HL-60 (cell line): ENCODE data around the gene XRCC4.

ENCODE experiments used
- DNase-seq, 2 experiments: peaks; one replicate each; pipeline ENCODE4 v3.0.0-alpha.2; 2010 to 2020; ENCODE audit warnings: low read depth in 1 of 2, low spot score in 1 of 2
- H3K27ac ChIP-seq: fragments of 250-450 bp; sonication (Bioruptor Pico); replicated peaks from 2 replicates; pipeline ENCODE4 v1.5.1; 2020; ENCODE audit warnings: mild to moderate bottlenecking, moderate library complexity
- H3K27me3 ChIP-seq: fragments of 250-450 bp; sonication (Bioruptor Pico); 2 replicates; pipeline ENCODE4 v1.5.1; 2021; ENCODE audit warnings: mild to moderate bottlenecking, moderate library complexity; ENCODE audit not compliant: insufficient read depth, poor library complexity, severe bottlenecking
- H3K4me3 ChIP-seq: replicated peaks from 2 replicates; pipeline ENCODE4 v1.5.1; 2011; ENCODE audit warnings: mild to moderate bottlenecking, control low read depth, low read length; ENCODE audit not compliant: insufficient read depth
- GABPA ChIP-seq: IDR thresholded peaks from 2 replicates; pipeline ENCODE4 v1.6.1; 2012; ENCODE audit warnings: low read depth
- POLR2AphosphoS5 ChIP-seq: IDR thresholded peaks from 2 replicates; pipeline ENCODE4 v1.6.1; 2012; ENCODE audit warnings: low read depth
- SPI1 ChIP-seq: IDR thresholded peaks from 2 replicates; pipeline ENCODE4 v1.6.1; 2012; ENCODE audit warnings: low read depth, mild to moderate bottlenecking, borderline replicate concordance
- TF ChIP-seq, protein P1 (sequence below): IDR thresholded peaks from 2 replicates; pipeline ENCODE4 v1.6.1; 2012; ENCODE audit warnings: low read depth; ENCODE audit not compliant: insufficient replicate concordance
- TF ChIP-seq, protein P2 (sequence below): IDR thresholded peaks from one replicate; pipeline ENCODE4 v1.5.1; 2011; ENCODE audit warnings: low read length, control low read depth, inconsistent platforms; ENCODE audit not compliant: insufficient read depth

The XRCC4 gene

DNA sequence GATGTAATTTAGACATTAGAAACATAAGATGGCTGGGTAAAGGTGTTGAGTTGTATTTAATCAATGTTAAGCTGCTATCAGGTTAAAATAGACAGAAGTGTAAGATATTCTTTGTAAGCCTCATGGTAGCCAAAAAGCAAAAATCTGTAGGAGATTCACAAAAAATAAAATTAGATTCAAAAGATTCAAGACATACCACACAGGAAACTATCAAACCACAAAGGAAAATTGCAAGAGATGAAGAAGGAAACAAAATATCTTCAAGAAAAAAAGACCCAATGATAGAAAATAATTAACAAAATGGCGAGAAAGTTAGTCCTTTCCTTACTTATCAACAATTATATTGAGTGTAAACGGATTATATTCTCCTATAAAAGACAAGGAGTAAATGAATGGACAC is 15.3 kb downstream of the XRCC4 start:
- no peak for DNase-seq
- H3K27me3 ChIP-seq, result no peaks in the 10 kb centered on the region
- TF ChIP-seq, protein P1, sequence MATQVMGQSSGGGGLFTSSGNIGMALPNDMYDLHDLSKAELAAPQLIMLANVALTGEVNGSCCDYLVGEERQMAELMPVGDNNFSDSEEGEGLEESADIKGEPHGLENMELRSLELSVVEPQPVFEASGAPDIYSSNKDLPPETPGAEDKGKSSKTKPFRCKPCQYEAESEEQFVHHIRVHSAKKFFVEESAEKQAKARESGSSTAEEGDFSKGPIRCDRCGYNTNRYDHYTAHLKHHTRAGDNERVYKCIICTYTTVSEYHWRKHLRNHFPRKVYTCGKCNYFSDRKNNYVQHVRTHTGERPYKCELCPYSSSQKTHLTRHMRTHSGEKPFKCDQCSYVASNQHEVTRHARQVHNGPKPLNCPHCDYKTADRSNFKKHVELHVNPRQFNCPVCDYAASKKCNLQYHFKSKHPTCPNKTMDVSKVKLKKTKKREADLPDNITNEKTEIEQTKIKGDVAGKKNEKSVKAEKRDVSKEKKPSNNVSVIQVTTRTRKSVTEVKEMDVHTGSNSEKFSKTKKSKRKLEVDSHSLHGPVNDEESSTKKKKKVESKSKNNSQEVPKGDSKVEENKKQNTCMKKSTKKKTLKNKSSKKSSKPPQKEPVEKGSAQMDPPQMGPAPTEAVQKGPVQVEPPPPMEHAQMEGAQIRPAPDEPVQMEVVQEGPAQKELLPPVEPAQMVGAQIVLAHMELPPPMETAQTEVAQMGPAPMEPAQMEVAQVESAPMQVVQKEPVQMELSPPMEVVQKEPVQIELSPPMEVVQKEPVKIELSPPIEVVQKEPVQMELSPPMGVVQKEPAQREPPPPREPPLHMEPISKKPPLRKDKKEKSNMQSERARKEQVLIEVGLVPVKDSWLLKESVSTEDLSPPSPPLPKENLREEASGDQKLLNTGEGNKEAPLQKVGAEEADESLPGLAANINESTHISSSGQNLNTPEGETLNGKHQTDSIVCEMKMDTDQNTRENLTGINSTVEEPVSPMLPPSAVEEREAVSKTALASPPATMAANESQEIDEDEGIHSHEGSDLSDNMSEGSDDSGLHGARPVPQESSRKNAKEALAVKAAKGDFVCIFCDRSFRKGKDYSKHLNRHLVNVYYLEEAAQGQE, result no peak
- no peak for TF ChIP-seq SPI1
- TF ChIP-seq GABPA, result no peak
- TF ChIP-seq, protein P2, sequence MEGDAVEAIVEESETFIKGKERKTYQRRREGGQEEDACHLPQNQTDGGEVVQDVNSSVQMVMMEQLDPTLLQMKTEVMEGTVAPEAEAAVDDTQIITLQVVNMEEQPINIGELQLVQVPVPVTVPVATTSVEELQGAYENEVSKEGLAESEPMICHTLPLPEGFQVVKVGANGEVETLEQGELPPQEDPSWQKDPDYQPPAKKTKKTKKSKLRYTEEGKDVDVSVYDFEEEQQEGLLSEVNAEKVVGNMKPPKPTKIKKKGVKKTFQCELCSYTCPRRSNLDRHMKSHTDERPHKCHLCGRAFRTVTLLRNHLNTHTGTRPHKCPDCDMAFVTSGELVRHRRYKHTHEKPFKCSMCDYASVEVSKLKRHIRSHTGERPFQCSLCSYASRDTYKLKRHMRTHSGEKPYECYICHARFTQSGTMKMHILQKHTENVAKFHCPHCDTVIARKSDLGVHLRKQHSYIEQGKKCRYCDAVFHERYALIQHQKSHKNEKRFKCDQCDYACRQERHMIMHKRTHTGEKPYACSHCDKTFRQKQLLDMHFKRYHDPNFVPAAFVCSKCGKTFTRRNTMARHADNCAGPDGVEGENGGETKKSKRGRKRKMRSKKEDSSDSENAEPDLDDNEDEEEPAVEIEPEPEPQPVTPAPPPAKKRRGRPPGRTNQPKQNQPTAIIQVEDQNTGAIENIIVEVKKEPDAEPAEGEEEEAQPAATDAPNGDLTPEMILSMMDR, result no peak
- no peak for TF ChIP-seq POLR2AphosphoS5
- no peak overlapping the region for H3K27ac ChIP-seq
- H3K4me3 ChIP-seq, result no peak overlapping the region

GRCh38 chr5:83093692-83094091 is 16.3 kb downstream of the XRCC4 start:
- H3K27ac ChIP-seq, result no peak overlapping the region
- no peak overlapping the region for H3K4me3 ChIP-seq
- DNase-seq, result no peak
- no peak for TF ChIP-seq SPI1
- TF ChIP-seq, protein P2, result no peak
- TF ChIP-seq POLR2AphosphoS5, result no peak
- no peak for TF ChIP-seq GABPA
- TF ChIP-seq, protein P1, result no peak
- H3K27me3 ChIP-seq, result no peaks in the 10 kb centered on the region

DNA sequence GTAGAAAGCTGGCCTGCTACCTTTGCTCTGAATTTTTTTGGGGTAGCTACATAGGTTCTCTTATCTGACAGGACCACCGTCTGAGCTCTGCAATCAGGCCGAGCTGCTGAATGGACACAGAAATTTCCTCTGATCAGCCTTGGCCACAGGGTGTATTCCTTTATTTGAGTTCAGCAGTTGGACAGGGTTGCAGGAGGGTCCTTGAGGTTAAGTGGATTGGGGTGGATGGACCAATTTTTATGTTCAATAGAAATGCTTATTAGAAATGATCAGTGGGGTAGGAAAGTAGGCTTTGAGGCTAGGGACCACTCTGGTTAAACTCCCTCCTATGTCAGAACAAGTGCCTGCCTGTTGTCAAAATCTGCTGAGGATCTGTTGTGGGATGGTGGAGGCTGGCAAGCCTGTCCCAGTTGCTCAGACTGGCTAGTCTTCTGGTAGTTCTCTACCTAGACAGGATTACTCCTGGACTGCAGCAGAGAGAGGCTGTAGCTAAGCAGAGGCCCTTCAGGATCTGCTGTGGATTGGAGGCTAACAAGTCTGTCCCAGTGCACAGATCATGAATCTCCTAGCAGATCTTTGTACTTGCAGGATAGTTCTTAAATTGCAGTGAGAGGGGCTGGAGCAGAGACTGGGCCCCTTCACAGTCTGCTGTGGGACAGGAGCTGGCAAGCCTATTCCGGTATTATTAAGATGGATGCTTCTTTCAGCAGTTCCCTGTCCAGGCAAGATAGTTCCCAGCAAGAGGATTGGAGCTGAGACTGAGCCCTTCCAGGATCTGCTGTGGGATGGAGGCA is 18.0 kb downstream of the XRCC4 start:
- Histone ChIP-seq H3K27ac (no peak overlapping the region), H3K4me3 (no peak overlapping the region), H3K27me3 (no peaks in the 10 kb centered on the region)
- no peak for TF ChIP-seq GABPA
- TF ChIP-seq, protein P1, result peak; percentile 37
- no peak for DNase-seq
